CD4-positive, alpha-beta T cell (primary cell): Measurements from ENCODE around the gene KIAA0232. TPM values are rescaled to one million over a fixed set of nuclear protein-coding genes. Genes with fewer than 3 reads are reported as not detected.
A peak's percentile ranks its signal among the peaks of the same experiment; 100 is the strongest.

Source experiments
- ATAC-seq: fragments of 200-7000 bp; cut with Tn5 transposase; one replicate; pipeline ENCODE4 v1.10.0; 2022; ENCODE audit warnings: mild to moderate bottlenecking; ENCODE audit not compliant: poor library complexity
- CTCF ChIA-PET: fragments of 350-600 bp; sonication (Branson Sonifier 250); formaldehyde crosslinking; loops from one replicate; lab custom pipeline; 2021; ENCODE audit warnings: antibody characterized with exemption, inconsistent platforms; lab: Charles Lee
- POLR2A ChIA-PET: fragments of 350-600 bp; sonication (Branson Sonifier 250); formaldehyde crosslinking; loops from one replicate; lab custom pipeline; 2021; ENCODE audit warnings: antibody characterized with exemption, inconsistent platforms; lab: Charles Lee
- DNase-seq, 14 experiments: peaks; one replicate each; pipeline ENCODE4 v3.0.0-alpha.2; 2013 to 2020; ENCODE audit warnings: mixed read lengths in 2 of 14
- H3K27ac ChIP-seq, 2 donors: one replicate each; pipeline versions ENCODE4 v1.5.1 to v1.7.0; 2013; ENCODE audit warnings: low read length in 2 of 2, low read depth in 1 of 2, mild to moderate bottlenecking in 1 of 2
- H3K27me3 ChIP-seq, 2 experiments: 1 replicate in 1 of 2; 2 replicates in 1 of 2; pipeline versions ENCODE4 v1.6.1 to v1.7.0; 2013; ENCODE audit warnings: low read length in 2 of 2, control low read depth in 1 of 2, mild to moderate bottlenecking in 1 of 2, moderate library complexity in 1 of 2; ENCODE audit not compliant: insufficient read depth in 2 of 2, control insufficient read depth in 1 of 2
- H3K36me3 ChIP-seq: one replicate; pipeline ENCODE4 v1.6.1; 2013; ENCODE audit warnings: low read length, control low read depth; ENCODE audit not compliant: insufficient read depth
- H3K4me1 ChIP-seq: one replicate; pipeline ENCODE4 v1.6.1; 2013; ENCODE audit warnings: low read length, control low read depth; ENCODE audit not compliant: insufficient read depth
- H3K4me3 ChIP-seq: one replicate; pipeline ENCODE4 v1.5.1; 2013; ENCODE audit warnings: mild to moderate bottlenecking, low read length, moderate library complexity
- H3K9me3 ChIP-seq, 2 experiments: 1 replicate in 1 of 2; 2 replicates in 1 of 2; pipeline versions ENCODE4 v1.6.1 to v1.7.0; 2013; ENCODE audit warnings: low read length in 2 of 2, mild to moderate bottlenecking in 2 of 2, control low read depth in 1 of 2, moderate library complexity in 1 of 2; ENCODE audit not compliant: control insufficient read depth in 1 of 2, insufficient read depth in 1 of 2
- H3K27ac Mint-ChIP-seq: one replicate; pipeline ENCODE4 v1.8.0; 2020; ENCODE audit warnings: mixed read lengths
- H3K27me3 Mint-ChIP-seq: one replicate; pipeline ENCODE4 v1.8.0; 2021; ENCODE audit warnings: mixed read lengths
- H3K36me3 Mint-ChIP-seq: one replicate; pipeline ENCODE4 v1.8.0; 2021; ENCODE audit warnings: low read depth, mixed read lengths
- H3K4me1 Mint-ChIP-seq: one replicate; pipeline ENCODE4 v1.8.0; 2021; ENCODE audit warnings: low read depth, mixed read lengths
- H3K4me3 Mint-ChIP-seq: one replicate; pipeline ENCODE4 v1.8.0; 2020; ENCODE audit warnings: mild to moderate bottlenecking, mixed read lengths
- H3K9me3 Mint-ChIP-seq: one replicate; pipeline ENCODE4 v1.8.0; 2020; ENCODE audit warnings: mixed read lengths
- CTCF ChIP-seq: fragments of 200-600 bp; IDR thresholded peaks from one replicate; pipeline ENCODE4 v1.8.0; 2022; ENCODE audit warnings: antibody characterized with exemption, mild to moderate bottlenecking
- intact Hi-C, 2 experiments: fragments of 100-400 bp; cut with DNase I in 1 of 2; cut with micrococcal nuclease in 1 of 2; formaldehyde crosslinking; loops; one replicate each; pipeline versions ENCODE4 v1.15.1 to v1.9.0; 2023 to 2025; cut with DNase I, micrococcal nuclease
- total RNA-seq, 174 experiments: library from RNA in 2 of 174; stranded (reverse) in 2 of 174; gene quantifications; one replicate each; pipeline ENCODE4 v1.2.3 and lab custom pipeline; 2021 to 2026

KIAA0232 gene
- total RNA-seq, 2 experiments from 2014 or later = 15.3 to 17.8 TPM

- no peak for ATAC-seq
- peaks cover 25% of the 10 kb centered on the region for H3K4me1 ChIP-seq
- Mint-ChIP-seq H3K27me3 (no peaks in the 10 kb centered on the region), H3K36me3 (peaks cover 9% of the 10 kb centered on the region), H3K4me3 (no peak overlapping the region), H3K27ac (no peak overlapping the region), H3K4me1 (peaks cover 20% of the 10 kb centered on the region), H3K9me3 (no peaks in the 10 kb centered on the region)
- peak in 1 of 14 experiments; percentile 34 for DNase-seq
- H3K9me3 ChIP-seq = peaks cover 0 to 15% of the 10 kb centered on the region in 2 experiments
- no peak overlapping the region for H3K4me3 ChIP-seq
- H3K27ac ChIP-seq = no peak overlapping the region
- no peaks in the 10 kb centered on the region for H3K36me3 ChIP-seq
- ChIA-PET CTCF (interaction anchor here (1.1 kb wide), 1 partner anchor 14 kb away, joined by 3 read pairs; no protein-coding TSS in a partner anchor), POLR2A (no interaction called here)
- TF ChIP-seq CTCF = no peak
- intact Hi-C loops = no loop called here
- H3K27me3 ChIP-seq = no peaks in the 10 kb centered on the region
Measured at GRCh38 chr4:6887591-6888371, 105.3 kb downstream of the KIAA0232 start.

- Histone ChIP-seq H3K4me1 (peaks cover 32% of the 10 kb centered on the region), H3K27ac (no peak overlapping the region), H3K27me3 (no peaks in the 10 kb centered on the region), H3K4me3 (no peak overlapping the region), H3K36me3 (no peaks in the 10 kb centered on the region), H3K9me3 (peaks cover 0 to 15% of the 10 kb centered on the region in 2 experiments)
- ATAC-seq = no peak
- peaks cover 26% of the 10 kb centered on the region for H3K4me1 Mint-ChIP-seq
- no peaks in the 10 kb centered on the region for H3K9me3 Mint-ChIP-seq
- no peaks in the 10 kb centered on the region for H3K27me3 Mint-ChIP-seq
- DNase-seq = no peak
- ChIA-PET CTCF (no interaction called here), POLR2A (no interaction called here)
- intact Hi-C loops = no loop called here
- H3K36me3 Mint-ChIP-seq = peaks cover under 1% of the 10 kb centered on the region
- no peak overlapping the region for H3K27ac Mint-ChIP-seq
- no peak overlapping the region for H3K4me3 Mint-ChIP-seq
- TF ChIP-seq CTCF = no peak
Measured at GRCh38 chr4:6888506-6889071, 106.1 kb downstream of the KIAA0232 start.

GRCh38 chr4:6889101-6889735 lies 106.7 kb downstream of the KIAA0232 start:
- Mint-ChIP-seq H3K4me3 (no peak overlapping the region), H3K27ac (no peak overlapping the region), H3K36me3 (no peaks in the 10 kb centered on the region), H3K9me3 (no peaks in the 10 kb centered on the region), H3K4me1 (peaks cover 32% of the 10 kb centered on the region), H3K27me3 (no peaks in the 10 kb centered on the region)
- no peak overlapping the region for H3K27ac ChIP-seq
- no peaks in the 10 kb centered on the region for H3K36me3 ChIP-seq
- peaks cover 0 to 15% of the 10 kb centered on the region in 2 experiments for H3K9me3 ChIP-seq
- no peak for TF ChIP-seq CTCF
- ATAC-seq (no peak), DNase-seq (no peak)
- no peaks in the 10 kb centered on the region for H3K27me3 ChIP-seq
- intact Hi-C loops = no loop called here
- ChIA-PET CTCF (no interaction called here), POLR2A (no interaction called here)
- H3K4me1 ChIP-seq = peaks cover 33% of the 10 kb centered on the region
- H3K4me3 ChIP-seq = no peak overlapping the region
